GM12801 (cell line): ENCODE measurements around the gene LAMTOR4.

Experiments used
- TF ChIP-seq, protein P1 (sequence below): IDR thresholded peaks from one replicate; pipeline ENCODE4 v1.5.1; 2011; ENCODE audit warnings: control low read depth; ENCODE audit not compliant: insufficient read length; ENCODE audit errors: extremely low read depth

The LAMTOR4 gene

DNA sequence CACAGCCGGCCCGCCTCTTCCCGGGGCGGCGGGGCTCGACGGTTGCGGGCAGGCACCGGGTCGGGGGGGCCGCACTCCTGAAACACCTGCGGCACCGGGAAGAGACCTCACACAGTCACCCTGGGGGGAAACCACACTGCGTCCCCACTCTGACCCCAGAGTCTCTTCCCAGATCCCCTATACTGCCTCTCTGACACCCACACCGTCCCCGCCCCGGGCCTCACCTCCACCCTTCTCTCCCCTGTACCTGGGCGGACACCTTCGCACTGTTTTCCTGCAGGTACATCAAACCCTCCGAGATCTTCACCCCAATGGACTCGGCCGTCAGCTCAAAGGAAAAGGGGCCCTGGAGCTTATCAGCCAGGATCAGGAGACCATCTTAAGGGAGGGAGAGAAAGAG is 23.1 kb downstream of the LAMTOR4 start:
- TF ChIP-seq, protein P1, sequence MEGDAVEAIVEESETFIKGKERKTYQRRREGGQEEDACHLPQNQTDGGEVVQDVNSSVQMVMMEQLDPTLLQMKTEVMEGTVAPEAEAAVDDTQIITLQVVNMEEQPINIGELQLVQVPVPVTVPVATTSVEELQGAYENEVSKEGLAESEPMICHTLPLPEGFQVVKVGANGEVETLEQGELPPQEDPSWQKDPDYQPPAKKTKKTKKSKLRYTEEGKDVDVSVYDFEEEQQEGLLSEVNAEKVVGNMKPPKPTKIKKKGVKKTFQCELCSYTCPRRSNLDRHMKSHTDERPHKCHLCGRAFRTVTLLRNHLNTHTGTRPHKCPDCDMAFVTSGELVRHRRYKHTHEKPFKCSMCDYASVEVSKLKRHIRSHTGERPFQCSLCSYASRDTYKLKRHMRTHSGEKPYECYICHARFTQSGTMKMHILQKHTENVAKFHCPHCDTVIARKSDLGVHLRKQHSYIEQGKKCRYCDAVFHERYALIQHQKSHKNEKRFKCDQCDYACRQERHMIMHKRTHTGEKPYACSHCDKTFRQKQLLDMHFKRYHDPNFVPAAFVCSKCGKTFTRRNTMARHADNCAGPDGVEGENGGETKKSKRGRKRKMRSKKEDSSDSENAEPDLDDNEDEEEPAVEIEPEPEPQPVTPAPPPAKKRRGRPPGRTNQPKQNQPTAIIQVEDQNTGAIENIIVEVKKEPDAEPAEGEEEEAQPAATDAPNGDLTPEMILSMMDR, result no peak

DNA sequence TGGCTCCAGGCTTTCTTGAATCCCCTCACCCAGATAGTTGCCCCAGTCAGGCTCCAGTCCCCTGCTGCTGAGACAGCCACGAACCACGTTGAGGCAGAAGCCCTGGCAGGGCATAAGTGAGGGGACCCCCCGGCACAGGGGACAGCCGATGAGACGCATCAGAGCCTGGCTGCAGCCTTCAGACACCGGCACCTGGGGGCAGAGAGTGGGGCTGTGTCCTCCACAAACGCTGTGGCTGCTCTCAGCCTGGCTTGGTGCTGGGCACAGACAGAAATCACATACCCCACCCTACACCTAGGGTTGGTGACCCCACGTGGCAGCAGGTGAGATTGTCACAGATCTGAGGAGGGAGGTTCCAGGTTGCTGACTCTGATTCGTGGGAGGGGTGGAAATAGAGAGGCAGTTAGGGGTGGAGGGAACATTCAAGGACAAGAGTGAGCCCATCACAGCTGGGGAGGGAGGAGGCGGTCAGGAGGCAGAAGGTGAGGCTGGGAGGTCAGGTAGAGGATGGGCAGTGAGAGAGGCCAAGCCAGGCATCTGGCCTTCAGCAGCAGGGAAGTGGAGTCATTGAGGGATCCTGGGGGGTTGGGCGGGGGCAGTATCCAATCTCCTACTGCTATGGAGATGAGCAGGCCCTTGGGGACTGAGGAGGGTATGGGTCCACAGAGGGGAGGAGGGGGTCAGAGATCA is 25.2 kb downstream of the LAMTOR4 start:
- TF ChIP-seq, protein P1, result no peak

DNA sequence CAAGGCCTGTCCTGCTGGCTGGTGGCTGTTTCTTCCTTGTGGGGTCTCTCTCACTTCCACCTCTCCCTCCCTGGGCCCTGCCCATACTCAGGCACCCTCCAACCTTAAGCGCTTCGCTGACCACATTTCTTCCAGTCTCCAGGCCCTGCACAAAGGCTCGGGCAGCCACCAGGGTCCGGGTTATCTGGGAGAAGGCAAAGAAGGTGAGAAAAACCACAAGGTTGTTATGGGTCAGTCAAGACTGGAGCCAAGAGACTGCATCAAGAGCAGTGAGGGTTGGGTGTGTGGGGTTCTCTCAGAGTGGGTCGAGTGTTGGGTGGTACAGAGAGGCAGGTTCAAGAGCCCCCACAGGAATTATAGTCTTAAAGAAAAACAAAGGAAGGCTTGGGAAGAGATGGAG is 25.9 kb downstream of the LAMTOR4 start:
- TF ChIP-seq, protein P1, result no peak

DNA sequence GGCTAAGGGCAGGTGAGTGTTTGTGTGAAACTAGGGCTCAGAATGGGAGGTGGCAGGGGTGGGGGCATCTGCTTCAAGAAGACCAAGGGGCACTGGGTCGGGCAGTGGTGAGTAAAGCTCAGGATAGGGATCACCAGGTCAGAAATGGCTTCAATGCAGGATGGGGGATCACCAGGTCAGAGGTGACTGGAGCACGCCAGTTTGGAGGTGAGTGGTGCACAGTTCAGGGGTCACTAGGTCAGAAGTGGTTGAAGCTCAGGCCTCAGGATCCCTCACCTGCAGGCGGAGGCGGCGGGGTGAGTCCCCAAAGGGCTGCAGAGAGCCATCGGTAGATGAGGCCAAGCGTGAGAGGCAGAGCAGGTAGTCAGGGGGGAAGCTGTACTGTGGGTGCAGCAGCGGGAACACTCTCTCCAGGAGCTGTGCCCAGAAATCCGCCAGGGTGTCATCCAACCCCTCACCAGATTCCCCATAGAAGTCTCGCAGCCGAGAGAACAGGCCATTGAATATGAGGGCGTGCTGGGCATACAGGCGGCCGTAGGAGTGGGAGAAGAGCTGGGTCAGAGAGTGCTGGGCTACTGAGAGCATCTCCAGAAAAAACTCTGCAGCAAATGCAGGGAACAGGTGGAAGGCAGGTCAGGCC is 26.7 kb downstream of the LAMTOR4 start:
- TF ChIP-seq, protein P1, result no peak

DNA sequence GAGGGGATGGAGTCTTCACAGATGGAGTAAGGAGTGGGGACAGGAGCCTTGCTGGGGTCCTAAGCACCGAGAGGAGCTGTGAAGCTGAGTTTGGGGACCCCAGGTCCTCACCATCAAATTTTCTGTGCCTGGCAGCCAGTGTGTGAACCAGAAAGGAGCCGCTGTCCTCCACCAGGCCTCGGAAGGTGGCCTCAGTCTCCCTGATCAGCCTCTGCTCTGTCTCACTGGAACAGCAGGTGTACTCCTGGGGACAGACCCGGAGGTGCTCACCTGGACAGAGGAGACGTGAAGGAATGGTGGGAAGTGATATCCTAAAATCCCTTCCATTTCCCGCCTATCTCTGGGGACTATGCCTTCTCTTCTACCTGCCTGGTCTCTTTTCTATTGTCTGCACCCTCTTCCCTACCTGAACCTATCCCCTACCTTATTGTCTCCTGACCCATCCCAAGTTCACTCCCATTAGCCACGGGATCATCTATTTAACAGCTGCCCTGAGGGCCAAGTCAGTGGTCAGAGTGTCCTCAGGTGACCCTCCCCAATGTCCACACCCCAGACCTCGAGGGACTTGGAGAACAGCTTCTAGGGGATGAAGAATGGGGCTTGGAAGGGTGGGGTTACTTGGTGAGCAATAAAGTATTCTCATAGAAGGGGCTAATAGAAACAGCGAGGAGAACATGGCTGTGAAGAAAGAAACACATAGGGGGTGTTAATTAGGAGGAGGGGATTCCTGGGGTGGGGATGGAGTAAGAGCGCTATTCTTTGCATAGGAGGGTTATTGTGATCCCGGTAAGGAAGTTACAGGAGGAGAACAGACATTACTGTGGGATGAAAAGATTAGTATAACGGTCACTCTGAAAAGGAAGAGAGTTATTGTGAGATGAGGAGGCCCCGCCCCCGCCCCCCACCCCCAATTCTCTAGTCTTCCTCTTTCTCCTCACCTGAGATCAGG is 27.7 kb downstream of the LAMTOR4 start:
- TF ChIP-seq, protein P1, result no peak

DNA sequence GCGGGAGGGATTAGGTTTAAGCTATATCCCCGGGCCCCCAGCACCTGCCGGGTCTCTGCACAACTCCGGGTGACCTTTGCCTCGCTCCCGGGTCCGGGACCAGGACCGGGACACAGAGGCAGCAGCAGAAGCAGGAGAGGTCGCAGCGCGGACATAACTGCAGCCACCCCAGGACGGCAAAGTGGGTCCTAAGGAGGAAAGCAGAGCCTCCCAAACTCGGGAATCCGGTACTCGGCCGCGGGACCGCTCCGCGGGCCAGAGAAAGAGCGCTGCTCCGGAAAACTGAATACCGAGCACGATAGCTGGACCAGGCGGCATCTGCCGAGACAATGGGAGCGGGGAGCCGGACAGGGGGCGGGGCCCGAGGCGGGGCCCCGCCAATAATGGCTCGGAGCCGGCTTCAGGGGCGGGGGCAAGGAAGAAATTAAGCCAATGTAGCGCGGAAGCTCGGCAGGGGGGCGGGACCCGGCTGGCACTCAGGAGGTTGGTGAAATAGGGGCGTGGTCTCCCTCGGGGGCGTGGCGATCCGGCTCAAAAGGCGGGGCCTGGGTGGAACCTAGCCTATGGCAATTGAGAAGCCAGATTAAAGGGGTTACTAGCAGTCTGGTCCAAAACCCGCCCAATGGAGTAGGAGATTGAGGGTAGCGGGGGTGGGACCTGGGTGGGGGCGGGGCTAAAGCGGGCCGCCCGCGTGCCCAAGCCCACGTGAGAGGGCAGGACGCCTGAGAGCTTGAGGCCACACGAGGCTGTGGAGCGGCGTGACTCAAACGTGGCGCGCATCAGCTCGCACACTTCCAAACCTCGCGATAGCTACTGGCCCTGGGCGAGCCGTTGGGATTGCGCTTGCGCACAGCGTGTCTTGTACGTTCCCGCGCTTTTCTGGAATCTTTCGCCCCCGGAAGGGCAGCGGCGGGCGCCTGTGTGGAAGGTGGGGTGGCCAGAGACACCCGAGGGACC is 28.6 kb downstream of the LAMTOR4 start, which contains the start of the genes GPC2 and STAG3:
Gene GPC2 (minus strand): TSS at position 337 of the 957 bp plus-strand sequence. CDS start 182 bp downstream, at position 155.
Gene STAG3 (plus strand): TSS at position 874 of the 957 bp plus-strand sequence. CDS start 2,639 bp downstream, outside the sequence.
- TF ChIP-seq, protein P1, result no peak
